ENCODE data around the gene ERO1B.

DNA sequence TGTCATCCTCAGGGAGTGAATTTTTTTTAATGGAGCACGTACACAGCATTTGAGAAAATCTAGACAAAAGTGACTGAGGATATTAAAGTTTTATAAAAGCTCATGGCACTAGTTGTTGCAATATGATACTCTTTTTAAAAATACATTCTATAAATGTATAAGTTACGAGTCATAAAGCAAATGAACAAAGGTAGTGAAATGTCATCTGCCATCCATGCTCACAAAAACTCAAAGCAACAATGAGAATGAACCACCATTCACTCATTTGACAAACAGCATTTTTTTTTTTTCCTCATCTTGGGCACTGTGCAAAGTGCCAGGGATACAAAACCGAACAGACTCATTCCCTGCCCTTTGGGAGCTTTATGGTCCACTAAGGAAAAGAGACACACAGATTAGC lies 100.7 kb downstream of the ERO1B start:
- TF ChIP-seq EP300 (conservative IDR thresholded peaks at IDR 0.05; ENCODE audit: poor library complexity, severe bottlenecking), result no peak
- no peak for TF ChIP-seq EZH2 (IDR thresholded peaks at IDR 0.05; ENCODE audit: borderline replicate concordance, insufficient read depth, low read length, poor library complexity, severe bottlenecking)
- no peak for TF ChIP-seq RAD21 (conservative IDR thresholded peaks at IDR 0.05)

Data from neural cell (in vitro differentiated cells).